Mesodermal cell (in vitro differentiated cells): ENCODE results near the gene TRPM1.

Experiments used
- H3K27ac ChIP-seq: 2 replicates; pipeline ENCODE4 v1.7.0; 2013; ENCODE audit warnings: mild to moderate bottlenecking, low read depth, low read length, moderate library complexity; ENCODE audit not compliant: severe bottlenecking
- H3K36me3 ChIP-seq: 2 replicates; pipeline ENCODE4 v1.7.1; 2013; ENCODE audit warnings: mild to moderate bottlenecking, low read length, moderate library complexity; ENCODE audit not compliant: control insufficient read depth, insufficient read depth
- H3K4me1 ChIP-seq: one replicate; pipeline ENCODE4 v1.7.1; 2013; ENCODE audit warnings: mild to moderate bottlenecking, low read length; ENCODE audit not compliant: insufficient read depth, control insufficient read depth, poor library complexity, severe bottlenecking
- H3K4me3 ChIP-seq: 2 replicates; pipeline ENCODE4 v1.7.0; 2013; ENCODE audit warnings: low read length, control low read depth, mild to moderate bottlenecking; ENCODE audit not compliant: insufficient read depth, poor library complexity, severe bottlenecking; ENCODE audit errors: extremely low read depth
- H3K9me3 ChIP-seq: 2 replicates; pipeline ENCODE4 v1.7.1; 2013; ENCODE audit warnings: mild to moderate bottlenecking, low read length, moderate library complexity; ENCODE audit not compliant: control insufficient read depth
- whole genome bisulfite sequencing, 2 experiments: methylation state at CpG; one replicate each; pipeline ENCODE4 v1.1.5; 2013; ENCODE audit warnings: missing lambda C conversion rate in 2 of 2; ENCODE audit not compliant: insufficient coverage in 2 of 2; 5-methylcytosine and 5-hydroxymethylcytosine counted together

TRPM1 gene

GRCh38 chr15:31116423-31117030 lies 15.0 kb upstream of the TRPM1 start:
- no peaks in the 10 kb centered on the region for H3K36me3 ChIP-seq
- no peak overlapping the region for H3K27ac ChIP-seq
- H3K4me3 ChIP-seq = no peak overlapping the region
- H3K4me1 ChIP-seq = no peaks in the 10 kb centered on the region
- H3K9me3 ChIP-seq = peaks cover 6% of the 10 kb centered on the region
- 100% methylated on average over 1 of the region's 6 CpGs; no CpG with 5 or more reads in 1 of the 2 experiments for WGBS, 2 experiments

- H3K36me3 ChIP-seq = no peaks in the 10 kb centered on the region
- peaks cover 6% of the 10 kb centered on the region for H3K9me3 ChIP-seq
- no peak overlapping the region for H3K27ac ChIP-seq
- WGBS, 2 experiments = 83 to 88% methylated on average over 3 to 5 of the region's 5 CpGs
- no peaks in the 10 kb centered on the region for H3K4me1 ChIP-seq
- no peak overlapping the region for H3K4me3 ChIP-seq
Observed at GRCh38 chr15:31111091-31111647, 9.6 kb upstream of the TRPM1 start.

- WGBS, 2 experiments = 92 to 94% methylated on average over 3 of the region's 4 CpGs
- no peak overlapping the region for H3K4me3 ChIP-seq
- no peaks in the 10 kb centered on the region for H3K36me3 ChIP-seq
- no peaks in the 10 kb centered on the region for H3K9me3 ChIP-seq
- H3K4me1 ChIP-seq = no peaks in the 10 kb centered on the region
- no peak overlapping the region for H3K27ac ChIP-seq
Observed at GRCh38 chr15:31108836-31109235, 7.3 kb upstream of the TRPM1 start.

GRCh38 chr15:31106495-31107300 lies 5.2 kb upstream of the TRPM1 start:
- Histone ChIP-seq H3K36me3 (no peaks in the 10 kb centered on the region), H3K4me3 (no peak overlapping the region), H3K27ac (no peak overlapping the region), H3K4me1 (no peaks in the 10 kb centered on the region), H3K9me3 (no peaks in the 10 kb centered on the region)
- 83% methylated on average over 2 of the region's 7 CpGs; no CpG with 5 or more reads in 1 of the 2 experiments for WGBS, 2 experiments

GRCh38 chr15:31104003-31104402 lies 2.5 kb upstream of the TRPM1 start:
- WGBS, 2 experiments = 93% methylated on average over 3 of the region's 6 CpGs
- Histone ChIP-seq H3K9me3 (no peaks in the 10 kb centered on the region), H3K4me1 (peaks cover 6% of the 10 kb centered on the region), H3K27ac (no peak overlapping the region), H3K4me3 (no peak overlapping the region), H3K36me3 (no peaks in the 10 kb centered on the region)

- no peaks in the 10 kb centered on the region for H3K36me3 ChIP-seq
- peaks cover 6% of the 10 kb centered on the region for H3K4me1 ChIP-seq
- WGBS, 2 experiments = 91 to 95% methylated on average over 21 to 22 of the region's 24 CpGs
- no peak overlapping the region for H3K27ac ChIP-seq
- no peak overlapping the region for H3K4me3 ChIP-seq
- H3K9me3 ChIP-seq = no peaks in the 10 kb centered on the region
Observed at GRCh38 chr15:31102374-31103342, 1.1 kb upstream of the TRPM1 start.

GRCh38 chr15:31102039-31102321 lies 455 bp upstream of the TRPM1 start:
- WGBS, 2 experiments = 51 to 70% methylated on average over 3 of the region's 4 CpGs
- H3K9me3 ChIP-seq = no peaks in the 10 kb centered on the region
- no peaks in the 10 kb centered on the region for H3K36me3 ChIP-seq

GRCh38 chr15:31100738-31101137 lies 787 bp downstream of the TRPM1 start:
- Histone ChIP-seq H3K4me3 (no peak overlapping the region), H3K36me3 (no peaks in the 10 kb centered on the region), H3K9me3 (no peaks in the 10 kb centered on the region), H3K4me1 (peaks cover 6% of the 10 kb centered on the region), H3K27ac (no peak overlapping the region)
- WGBS, 2 experiments = 85 to 94% methylated on average over 5 to 6 of the region's 6 CpGs

More at GRCh38 chr15:31102039-31102321, 455 bp upstream of the TRPM1 start:
- Histone ChIP-seq H3K27ac (no peak overlapping the region), H3K4me1 (peaks cover 6% of the 10 kb centered on the region), H3K4me3 (no peak overlapping the region)

GRCh38 chr15:31098953-31099740 lies 2.4 kb downstream of the TRPM1 start:
- H3K36me3 ChIP-seq = no peaks in the 10 kb centered on the region
- H3K4me3 ChIP-seq = no peak overlapping the region
- H3K4me1 ChIP-seq = peaks cover 6% of the 10 kb centered on the region
- H3K9me3 ChIP-seq = no peaks in the 10 kb centered on the region
- WGBS, 2 experiments = 95 to 100% methylated on average over 2 to 3 of the region's 4 CpGs
- H3K27ac ChIP-seq = no peak overlapping the region

GRCh38 chr15:31098491-31098917 lies 3.0 kb downstream of the TRPM1 start:
- Histone ChIP-seq H3K4me1 (peaks cover 6% of the 10 kb centered on the region), H3K9me3 (no peaks in the 10 kb centered on the region), H3K27ac (no peak overlapping the region), H3K36me3 (no peaks in the 10 kb centered on the region), H3K4me3 (no peak overlapping the region)
- WGBS, 2 experiments = 53 to 67% methylated on average over 2 to 3 of the region's 6 CpGs
